GM12875 (cell line): ENCODE measurements around the gene C10orf88.

Experiments used
- H3K4me3 ChIP-seq: one replicate; pipeline ENCODE4 v1.5.1; 2011; ENCODE audit warnings: low read depth, low read length, control low read depth
- CTCF ChIP-seq: IDR thresholded peaks from 2 replicates; pipeline ENCODE4 v1.5.1; 2011; ENCODE audit warnings: low read depth, mild to moderate bottlenecking, control low read depth, inconsistent platforms, low read length, moderate library complexity, borderline replicate concordance; ENCODE audit not compliant: insufficient read depth

The C10orf88 gene, protein sequence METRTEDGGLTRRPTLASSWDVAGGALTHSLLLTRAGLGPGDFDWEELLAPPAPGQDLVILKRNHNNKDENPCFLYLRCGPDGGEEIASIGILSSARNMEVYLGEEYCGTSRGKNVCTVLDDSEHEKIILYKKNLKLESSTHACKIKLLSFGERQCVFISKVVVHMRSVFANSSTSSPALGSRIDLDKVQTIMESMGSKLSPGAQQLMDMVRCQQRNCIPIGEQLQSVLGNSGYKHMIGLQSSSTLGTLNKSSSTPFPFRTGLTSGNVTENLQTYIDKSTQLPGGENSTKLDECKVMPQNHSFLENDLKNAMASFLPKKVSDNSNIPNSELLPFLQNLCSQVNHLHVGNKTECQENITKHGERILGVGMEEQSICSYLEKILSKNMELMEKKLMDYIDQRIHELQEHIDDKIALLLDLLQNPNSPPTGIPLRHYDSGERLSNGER

GRCh38 chr10:122953902-122954730 lies at the start of gene C10orf88:
Gene C10orf88 (minus strand): TSS chr10:122954227. CDS start chr10:122954178, 49 bp downstream.
- TF ChIP-seq CTCF, result no peak
- H3K4me3 ChIP-seq, result peak within 1 kb of the TSS; percentile 80

- TF ChIP-seq CTCF, result no peak
- no peak overlapping the region for H3K4me3 ChIP-seq
Observed at GRCh38 chr10:123001370-123001769, 47.3 kb upstream of the C10orf88 start.

- TF ChIP-seq CTCF, result no peak
- no peak overlapping the region for H3K4me3 ChIP-seq
Observed at GRCh38 chr10:123000155-123000554, 46.1 kb upstream of the C10orf88 start.

GRCh38 chr10:122999347-122999746 lies 45.3 kb upstream of the C10orf88 start:
- no peak overlapping the region for H3K4me3 ChIP-seq
- TF ChIP-seq CTCF, result no peak

- H3K4me3 ChIP-seq, result no peak overlapping the region
- no peak for TF ChIP-seq CTCF
Observed at GRCh38 chr10:122998934-122999333, 44.9 kb upstream of the C10orf88 start.

DNA sequence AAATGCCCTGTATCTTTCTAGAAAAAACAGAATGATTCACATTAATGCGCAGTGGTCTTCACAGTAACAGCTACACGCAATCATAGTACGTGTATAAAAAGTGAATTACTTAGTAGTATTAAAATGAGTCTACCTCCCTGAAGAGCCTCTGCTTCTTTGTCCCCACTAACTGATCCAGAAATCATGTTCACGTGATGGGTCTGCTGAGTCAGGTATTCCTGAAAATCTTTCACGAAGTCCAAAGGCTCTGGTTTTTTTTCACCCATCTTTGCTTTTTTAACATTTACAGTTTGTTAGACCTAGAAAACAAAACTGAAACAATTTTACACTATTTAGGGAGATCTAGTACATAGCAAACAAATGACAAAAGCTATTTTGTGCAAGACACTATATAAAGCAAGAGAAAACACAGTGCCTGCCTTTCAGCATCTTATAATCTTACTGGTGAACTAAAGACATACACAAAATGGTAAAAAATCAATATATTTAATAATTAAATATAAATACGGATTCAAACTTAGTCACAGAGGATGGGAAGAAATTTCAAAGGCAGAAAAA lies 44.4 kb upstream of the C10orf88 start:
- no peak for TF ChIP-seq CTCF

More for the DNA sequence above, 44.4 kb upstream of the C10orf88 start:
- no peak overlapping the region for H3K4me3 ChIP-seq
